Astrocyte (in vitro differentiated cells and primary cell): ENCODE data around the gene LTBP3. TPM values are rescaled to one million over a fixed set of nuclear protein-coding genes. Genes with fewer than 3 reads are reported as not detected.
A peak's percentile ranks its signal among the peaks of the same experiment; 100 is the strongest.

Source experiments
- DNase-seq: peaks from one replicate; pipeline ENCODE4 v3.0.0-alpha.2; 2010; ENCODE audit warnings: low read depth
- FAIRE-seq: peaks from 2 replicates; lab custom pipeline; 2011; peaks lifted over from hg19 to GRCh38; lab: Jason Lieb, UNC
- H2AFZ ChIP-seq: 2 replicates; pipeline ENCODE4 v1.6.0; 2012; ENCODE audit warnings: low read depth, low read length, inconsistent platforms
- H3K27ac ChIP-seq: 2 replicates; pipeline ENCODE4 v1.5.1; 2011; ENCODE audit warnings: low read depth, low read length, inconsistent platforms
- H3K27me3 ChIP-seq: 2 replicates; pipeline ENCODE4 v1.6.0; 2011; ENCODE audit warnings: low read length, inconsistent platforms; ENCODE audit not compliant: insufficient read depth
- H3K36me3 ChIP-seq: 2 replicates; pipeline ENCODE4 v1.5.1; 2011; ENCODE audit warnings: low read length, inconsistent platforms; ENCODE audit not compliant: insufficient read depth
- H3K4me1 ChIP-seq: 2 replicates; pipeline ENCODE4 v1.5.1; 2011; ENCODE audit warnings: low read length, inconsistent platforms; ENCODE audit not compliant: insufficient read depth
- H3K4me2 ChIP-seq: 2 replicates; pipeline ENCODE4 v1.6.0; 2012; ENCODE audit warnings: low read length, inconsistent platforms
- H3K4me3 ChIP-seq: 2 replicates; pipeline ENCODE4 v1.5.1; 2011; ENCODE audit warnings: low read depth, mild to moderate bottlenecking, low read length, inconsistent platforms; ENCODE audit not compliant: insufficient read depth
- H3K79me2 ChIP-seq: 2 replicates; pipeline ENCODE4 v1.6.0; 2012; ENCODE audit warnings: mild to moderate bottlenecking, low read length, inconsistent platforms; ENCODE audit not compliant: insufficient read depth
- H3K9ac ChIP-seq: 2 replicates; pipeline ENCODE4 v1.6.0; 2012; ENCODE audit warnings: mild to moderate bottlenecking, low read length, inconsistent platforms
- H3K9me3 ChIP-seq: 2 replicates; pipeline ENCODE4 v1.5.1; 2012; ENCODE audit warnings: low read depth, mild to moderate bottlenecking, low read length, inconsistent platforms; ENCODE audit not compliant: insufficient read depth
- H4K20me1 ChIP-seq: 2 replicates; pipeline ENCODE4 v1.6.0; 2012; ENCODE audit warnings: low read length, inconsistent platforms; ENCODE audit not compliant: insufficient read depth
- H3K27ac Mint-ChIP-seq: one replicate; pipeline ENCODE4 v1.8.0; 2021; ENCODE audit warnings: mild to moderate bottlenecking, mixed read lengths; ENCODE audit not compliant: unreplicated experiment
- H3K27me3 Mint-ChIP-seq: one replicate; pipeline ENCODE4 v1.8.0; 2021; ENCODE audit warnings: low read depth, mixed read lengths; ENCODE audit not compliant: unreplicated experiment
- H3K36me3 Mint-ChIP-seq: one replicate; pipeline ENCODE4 v1.8.0; 2021; ENCODE audit warnings: low read depth, mixed read lengths; ENCODE audit not compliant: unreplicated experiment
- H3K4me1 Mint-ChIP-seq: one replicate; pipeline ENCODE4 v1.8.0; 2021; ENCODE audit warnings: low read depth, mixed read lengths; ENCODE audit not compliant: unreplicated experiment
- H3K4me3 Mint-ChIP-seq: one replicate; pipeline ENCODE4 v1.8.0; 2021; ENCODE audit warnings: mild to moderate bottlenecking, moderate library complexity, mixed read lengths; ENCODE audit not compliant: unreplicated experiment
- H3K9me3 Mint-ChIP-seq: one replicate; pipeline ENCODE4 v1.8.0; 2021; ENCODE audit warnings: mild to moderate bottlenecking, mixed read lengths; ENCODE audit not compliant: unreplicated experiment
- CTCF ChIP-seq: IDR thresholded peaks from 2 replicates; pipeline ENCODE4 v1.5.1; 2011; ENCODE audit warnings: low read depth, mild to moderate bottlenecking, inconsistent platforms, low read length, moderate library complexity; ENCODE audit not compliant: insufficient read depth
- EZH2 ChIP-seq: IDR thresholded peaks from 2 replicates; pipeline ENCODE4 v1.6.1; 2012; ENCODE audit warnings: mild to moderate bottlenecking, low read length, inconsistent platforms; ENCODE audit not compliant: insufficient read depth
- total RNA-seq: library from RNA; stranded (reverse); gene quantifications from 2 replicates; pipeline ENCODE4 v1.2.1, GENCODE V29; 2021

The LTBP3 gene
- total RNA-seq, 1 donor from 2014 or later: 33.2 TPM

GRCh38 chr11:65547446-65548125, 10.6 kb downstream of the LTBP3 start:
- no peak for FAIRE-seq
- no peak overlapping the region for H3K27ac ChIP-seq
- H3K27me3 Mint-ChIP-seq: peaks cover 49% of the 10 kb centered on the region
- peaks cover 32% of the 10 kb centered on the region for H3K36me3 Mint-ChIP-seq
- H3K4me1 Mint-ChIP-seq: peaks cover 2% of the 10 kb centered on the region
- H3K36me3 ChIP-seq: peaks cover 24% of the 10 kb centered on the region
- no peaks in the 10 kb centered on the region for H3K4me1 ChIP-seq
- no peak overlapping the region for H3K27ac Mint-ChIP-seq
- H3K27me3 ChIP-seq: no peaks in the 10 kb centered on the region
- no peak overlapping the region for H2AFZ ChIP-seq
- no peaks in the 10 kb centered on the region for H3K9me3 ChIP-seq
- no peak overlapping the region for H3K4me2 ChIP-seq
- no peak overlapping the region for H3K9ac ChIP-seq
- TF ChIP-seq EZH2 (no peak), CTCF (no peak)
- H3K4me3 ChIP-seq: no peak overlapping the region
- peaks cover 6% of the 10 kb centered on the region for H3K79me2 ChIP-seq
- H3K9me3 Mint-ChIP-seq: peaks cover 9% of the 10 kb centered on the region
- H4K20me1 ChIP-seq: peaks cover 81% of the 10 kb centered on the region
- H3K4me3 Mint-ChIP-seq: no peak overlapping the region
- no peak for DNase-seq

- peaks cover 2% of the 10 kb centered on the region for H3K4me1 Mint-ChIP-seq
- peaks cover 27% of the 10 kb centered on the region for H3K36me3 Mint-ChIP-seq
- peaks cover 6% of the 10 kb centered on the region for H3K79me2 ChIP-seq
- H3K27me3 ChIP-seq: no peaks in the 10 kb centered on the region
- H3K36me3 ChIP-seq: peaks cover 17% of the 10 kb centered on the region
- H3K4me3 Mint-ChIP-seq: peak overlapping the region; percentile 36
- no peak overlapping the region for H3K4me2 ChIP-seq
- FAIRE-seq (no peak), DNase-seq (no peak)
- H3K9me3 ChIP-seq: no peaks in the 10 kb centered on the region
- no peak overlapping the region for H2AFZ ChIP-seq
- peaks cover 1% of the 10 kb centered on the region for H3K4me1 ChIP-seq
- H3K27ac ChIP-seq: no peak overlapping the region
- no peak overlapping the region for H3K27ac Mint-ChIP-seq
- no peak for TF ChIP-seq CTCF
- TF ChIP-seq EZH2: no peak
- peaks cover 43% of the 10 kb centered on the region for H3K27me3 Mint-ChIP-seq
- H3K9ac ChIP-seq: no peak overlapping the region
- H3K4me3 ChIP-seq: no peak overlapping the region
- H3K9me3 Mint-ChIP-seq: peaks cover 7% of the 10 kb centered on the region
- peaks cover 77% of the 10 kb centered on the region for H4K20me1 ChIP-seq
Measured at GRCh38 chr11:65546217-65546958, 11.8 kb downstream of the LTBP3 start.

GRCh38 chr11:65545853-65546216, 12.3 kb downstream of the LTBP3 start:
- Histone ChIP-seq H3K4me3 (no peak overlapping the region), H3K27ac (no peak overlapping the region), H3K9me3 (no peaks in the 10 kb centered on the region), H2AFZ (no peak overlapping the region), H3K36me3 (peaks cover 16% of the 10 kb centered on the region), H3K27me3 (no peaks in the 10 kb centered on the region), H3K4me1 (peaks cover 7% of the 10 kb centered on the region), H3K9ac (no peak overlapping the region), H4K20me1 (peaks cover 75% of the 10 kb centered on the region), H3K79me2 (peaks cover 6% of the 10 kb centered on the region), H3K4me2 (no peak overlapping the region)
- Mint-ChIP-seq H3K36me3 (peaks cover 26% of the 10 kb centered on the region), H3K27ac (no peak overlapping the region), H3K4me3 (peak overlapping the region; percentile 36), H3K9me3 (peaks cover 7% of the 10 kb centered on the region), H3K27me3 (peaks cover 39% of the 10 kb centered on the region), H3K4me1 (peaks cover 2% of the 10 kb centered on the region)
- TF ChIP-seq EZH2 (no peak), CTCF (no peak)
- DNase-seq (no peak), FAIRE-seq (no peak)
